ENCODE measurements around the gene FUT4. TPM values are rescaled to one million over a fixed set of nuclear protein-coding genes. Genes with fewer than 3 reads are reported as not detected.

FUT4 gene
- total RNA-seq, 1 donor from 2014 or later = 12.9 TPM

DNA sequence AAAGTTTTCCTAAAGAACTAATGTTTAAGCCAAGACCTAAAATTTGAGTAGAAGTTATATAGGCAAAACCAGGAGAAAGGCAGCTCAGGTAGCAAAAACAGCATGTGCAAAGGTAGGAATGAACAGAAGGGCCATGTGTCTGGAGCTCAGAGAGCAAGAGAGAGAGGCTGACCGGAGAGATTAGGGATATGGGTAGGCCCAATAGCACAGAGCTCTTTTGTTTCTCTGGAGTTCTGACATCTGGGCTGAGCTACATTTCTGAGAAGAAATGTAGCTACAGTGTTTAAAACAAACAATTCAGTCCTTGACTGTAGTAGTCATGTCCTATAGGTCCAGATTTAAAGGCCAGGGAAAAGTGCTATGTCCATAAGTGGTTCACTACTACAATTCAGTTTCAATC is 27.0 kb upstream of the FUT4 start:
- H3K36me3 Mint-ChIP-seq = no peaks in the 10 kb centered on the region

DNA sequence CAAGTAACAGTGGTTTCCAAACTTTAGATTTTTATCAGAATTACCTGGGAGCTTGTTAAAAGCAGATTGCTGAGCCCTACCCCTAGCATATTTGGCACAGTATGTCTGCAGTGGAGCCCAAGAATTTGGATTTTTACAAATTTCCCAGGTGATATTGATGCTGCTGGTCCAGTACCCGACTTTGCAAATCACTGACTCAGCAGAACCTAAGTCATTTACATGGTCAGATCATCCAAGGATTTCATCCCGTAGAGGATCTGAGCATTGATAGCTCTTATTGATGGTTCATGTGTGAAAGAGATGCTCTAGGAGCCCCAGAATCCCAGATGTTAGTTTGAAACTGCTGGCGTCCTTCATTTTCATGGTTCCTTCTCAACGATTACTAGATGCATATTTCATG is 25.4 kb upstream of the FUT4 start:
- no peaks in the 10 kb centered on the region for H3K9me3 Mint-ChIP-seq
- H3K27me3 Mint-ChIP-seq (ENCODE audit: low read depth) = peaks cover 7% of the 10 kb centered on the region
- TF ChIP-seq, protein P1, sequence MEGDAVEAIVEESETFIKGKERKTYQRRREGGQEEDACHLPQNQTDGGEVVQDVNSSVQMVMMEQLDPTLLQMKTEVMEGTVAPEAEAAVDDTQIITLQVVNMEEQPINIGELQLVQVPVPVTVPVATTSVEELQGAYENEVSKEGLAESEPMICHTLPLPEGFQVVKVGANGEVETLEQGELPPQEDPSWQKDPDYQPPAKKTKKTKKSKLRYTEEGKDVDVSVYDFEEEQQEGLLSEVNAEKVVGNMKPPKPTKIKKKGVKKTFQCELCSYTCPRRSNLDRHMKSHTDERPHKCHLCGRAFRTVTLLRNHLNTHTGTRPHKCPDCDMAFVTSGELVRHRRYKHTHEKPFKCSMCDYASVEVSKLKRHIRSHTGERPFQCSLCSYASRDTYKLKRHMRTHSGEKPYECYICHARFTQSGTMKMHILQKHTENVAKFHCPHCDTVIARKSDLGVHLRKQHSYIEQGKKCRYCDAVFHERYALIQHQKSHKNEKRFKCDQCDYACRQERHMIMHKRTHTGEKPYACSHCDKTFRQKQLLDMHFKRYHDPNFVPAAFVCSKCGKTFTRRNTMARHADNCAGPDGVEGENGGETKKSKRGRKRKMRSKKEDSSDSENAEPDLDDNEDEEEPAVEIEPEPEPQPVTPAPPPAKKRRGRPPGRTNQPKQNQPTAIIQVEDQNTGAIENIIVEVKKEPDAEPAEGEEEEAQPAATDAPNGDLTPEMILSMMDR (IDR thresholded peaks at IDR 0.05; ENCODE audit: unreplicated experiment) = no peak
- H3K4me1 Mint-ChIP-seq = peaks cover 5% of the 10 kb centered on the region
- H3K4me3 Mint-ChIP-seq = no peak overlapping the region
- no peaks in the 10 kb centered on the region for H3K36me3 Mint-ChIP-seq
- no peak for DNase-seq (ENCODE audit: low spot score in 2 of 2, unreplicated experiment in 2 of 2)
- H3K27ac Mint-ChIP-seq = no peak overlapping the region

More for the DNA sequence above, 27.0 kb upstream of the FUT4 start:
- H3K4me3 Mint-ChIP-seq = no peak overlapping the region
- TF ChIP-seq, protein P1 (IDR thresholded peaks at IDR 0.05; ENCODE audit: unreplicated experiment) = no peak
- H3K27ac Mint-ChIP-seq = no peak overlapping the region
- DNase-seq (ENCODE audit: low spot score in 2 of 2, unreplicated experiment in 2 of 2) = no peak
- no peaks in the 10 kb centered on the region for H3K9me3 Mint-ChIP-seq
- H3K4me1 Mint-ChIP-seq = peaks cover 12% of the 10 kb centered on the region
- peaks cover 7% of the 10 kb centered on the region for H3K27me3 Mint-ChIP-seq (ENCODE audit: low read depth)

DNA sequence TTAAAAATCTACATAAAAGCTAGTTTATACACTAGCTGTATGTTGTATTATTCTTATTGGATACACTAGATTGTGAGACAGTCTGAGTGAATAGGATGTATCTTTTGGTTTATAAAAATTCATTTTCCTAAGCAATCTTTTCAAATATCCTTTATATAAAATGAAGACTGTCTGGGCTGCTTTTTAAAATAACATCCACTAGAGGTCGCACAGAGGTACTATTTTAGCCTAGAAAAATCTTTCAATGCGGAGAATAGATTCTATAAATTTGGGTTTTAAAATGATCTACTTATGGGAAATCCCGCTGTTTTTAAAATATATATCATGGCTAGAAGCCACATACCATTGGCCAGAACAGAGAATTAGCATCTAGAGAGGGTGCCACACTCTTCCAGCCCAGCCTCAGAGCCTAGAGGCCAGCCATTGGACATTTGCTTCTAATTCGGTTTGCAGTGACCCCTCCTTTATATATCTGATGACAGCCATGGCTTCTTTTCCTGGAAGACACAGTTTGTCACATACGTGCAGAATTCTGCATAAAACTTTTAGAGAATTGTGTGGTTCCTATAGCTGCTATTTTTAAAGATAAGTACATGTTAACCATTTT is 24.1 kb upstream of the FUT4 start:
- DNase-seq (ENCODE audit: low spot score in 2 of 2, unreplicated experiment in 2 of 2) = no peak
- no peak overlapping the region for H3K27ac Mint-ChIP-seq
- no peaks in the 10 kb centered on the region for H3K36me3 Mint-ChIP-seq
- TF ChIP-seq, protein P1 (IDR thresholded peaks at IDR 0.05; ENCODE audit: unreplicated experiment) = peak; percentile 69
- peaks cover 15% of the 10 kb centered on the region for H3K4me1 Mint-ChIP-seq
- H3K9me3 Mint-ChIP-seq = no peaks in the 10 kb centered on the region
- H3K27me3 Mint-ChIP-seq (ENCODE audit: low read depth) = peaks cover 7% of the 10 kb centered on the region
- H3K4me3 Mint-ChIP-seq = no peak overlapping the region

DNA sequence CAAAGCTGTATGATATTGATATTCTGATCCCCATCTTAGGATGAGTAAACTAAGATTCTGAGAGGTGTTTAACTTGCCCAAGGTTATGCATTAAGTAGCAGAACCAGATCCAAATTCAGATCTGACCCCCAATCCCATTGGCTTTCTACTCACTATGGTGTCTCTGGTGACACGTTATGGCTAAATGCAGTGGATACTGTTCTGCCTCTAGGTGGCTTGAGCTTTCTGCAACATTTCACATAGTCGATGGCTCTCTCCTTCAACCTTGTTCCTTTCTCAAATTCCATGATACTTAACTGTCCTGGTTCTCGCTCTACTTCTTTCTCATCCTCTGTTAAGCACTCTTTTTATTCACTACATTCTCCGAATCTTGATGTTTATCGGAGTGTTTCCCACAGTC is 22.0 kb upstream of the FUT4 start:
- Mint-ChIP-seq H3K36me3 (no peaks in the 10 kb centered on the region), H3K4me1 (peaks cover 33% of the 10 kb centered on the region), H3K4me3 (no peak overlapping the region), H3K9me3 (no peaks in the 10 kb centered on the region), H3K27ac (no peak overlapping the region), H3K27me3 (ENCODE audit: low read depth) (no peaks in the 10 kb centered on the region)
- TF ChIP-seq, protein P1 (IDR thresholded peaks at IDR 0.05; ENCODE audit: unreplicated experiment) = no peak
- no peak for DNase-seq (ENCODE audit: low spot score in 2 of 2, unreplicated experiment in 2 of 2)

DNA sequence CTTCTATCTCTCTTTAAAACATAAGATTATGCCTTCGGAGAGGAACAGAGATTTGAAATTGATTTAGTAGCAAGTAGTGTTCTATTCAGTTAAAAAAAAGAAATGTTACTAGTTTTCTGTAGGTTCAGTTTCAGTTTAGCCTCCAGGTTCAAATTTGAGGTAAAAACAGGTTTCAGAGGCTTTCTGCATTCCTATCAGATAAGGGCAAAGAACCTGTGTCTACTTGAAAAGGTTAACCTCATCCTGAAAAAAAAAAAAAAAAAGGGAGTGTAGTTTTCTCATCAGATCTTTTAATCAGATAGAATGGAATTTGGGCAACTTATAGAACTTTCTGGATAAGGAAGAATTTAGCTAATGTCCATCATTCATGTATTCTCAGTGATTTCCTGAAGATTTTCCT is 19.4 kb upstream of the FUT4 start:
- DNase-seq (ENCODE audit: low spot score in 2 of 2, unreplicated experiment in 2 of 2) = no peak
- H3K9me3 Mint-ChIP-seq = no peaks in the 10 kb centered on the region
- no peak overlapping the region for H3K4me3 Mint-ChIP-seq
- H3K27ac Mint-ChIP-seq = peak overlapping the region; percentile 44
- H3K4me1 Mint-ChIP-seq = peaks cover 53% of the 10 kb centered on the region
- H3K27me3 Mint-ChIP-seq (ENCODE audit: low read depth) = no peaks in the 10 kb centered on the region
- no peaks in the 10 kb centered on the region for H3K36me3 Mint-ChIP-seq
- TF ChIP-seq, protein P1 (IDR thresholded peaks at IDR 0.05; ENCODE audit: unreplicated experiment) = no peak

Measured in mesothelial cell of epicardium (in vitro differentiated cells).